Posterior vena cava (tissue), 2 donors: ENCODE data around the gene UIMC1. TPM values are rescaled to one million over a fixed set of nuclear protein-coding genes. Genes with fewer than 3 reads are reported as not detected.
"Not testable (repeated sequence)": the region's sequence is repeated elsewhere in the genome, so short reads cannot be mapped to it uniquely, and the experiment has no call there.

Experiments
- DNase-seq: peaks from one replicate; pipeline ENCODE4 v3.0.0-alpha.2; 2020; ENCODE audit warnings: low spot score
- intact Hi-C, 2 donors: fragments of 100-400 bp; cut with DNase I; formaldehyde crosslinking; loops; one replicate each; pipeline versions ENCODE4 v1.14.1 to v1.14.2; 2022 to 2023
- long read RNA-seq, 2 donors: library from polyadenylated mRNA; unstranded; transcript quantifications; one replicate each; pipeline ENCODE4 v2.0.0, GENCODE V29; 2020 to 2021
- total RNA-seq, 2 donors: library from RNA; stranded (reverse); fragmentation: NEBNext Ultra II Directional; extraction: Animal tissue kit (Norgen Biotek cat#: 25700); gene quantifications; one replicate each; pipeline ENCODE4 v1.2.1, GENCODE V29; 2021
- donor health status: DM: yes; HTN: yes; CAD: no.
- donor health status: DM: yes; HTN: yes; CAD: no.

UIMC1 gene
- total RNA-seq, result 10 to 100 TPM; 33.1 to 41.4 TPM
- long read RNA-seq, donor 1, partial matches to known transcripts, result 3 of 10 reads
- long read RNA-seq, donor 1, other reads (novel, unspliced or antisense), result 6 of 10 reads
- long read RNA-seq, donor 2, transcript UIMC1-212 (15 exons, 2,502 nt), result major isoform, 10 of 59 reads
- long read RNA-seq, donor 2, partial matches to known transcripts, result 5 of 59 reads
- long read RNA-seq, donor 2, other reads (novel, unspliced or antisense), result 43 of 59 reads

- intact Hi-C loops, result no loop called here
- DNase-seq, result peak; percentile 96
These were observed at the start of gene UIMC1 for GRCh38 chr5:177006265-177006972. TSS of gene UIMC1 (minus strand) at chr5:177006779. CDS start at chr5:176982615, 24,164 bp downstream.

GRCh38 chr5:177049285-177049684 lies 42.7 kb upstream of the UIMC1 start:
- peak; percentile 23 for DNase-seq
- intact Hi-C loops, result no loop called here

- intact Hi-C loops, result not testable (repeated sequence)
- DNase-seq, result peak; percentile 2
These were observed 42.0 kb upstream of the UIMC1 start for GRCh38 chr5:177048531-177048930.

GRCh38 chr5:177045631-177046030 lies 39.1 kb upstream of the UIMC1 start:
- intact Hi-C loops, result no loop called here
- peak; percentile 9 for DNase-seq

GRCh38 chr5:177044641-177045040 lies 38.1 kb upstream of the UIMC1 start:
- peak; percentile 2 for DNase-seq
- intact Hi-C loops, result no loop called here

- no peak for DNase-seq
- intact Hi-C loops, result no loop called here
These were observed 37.4 kb upstream of the UIMC1 start for GRCh38 chr5:177043958-177044357.

GRCh38 chr5:177043114-177043513 lies 36.5 kb upstream of the UIMC1 start:
- DNase-seq, result peak; percentile 44
- intact Hi-C loops, result no loop called here

- intact Hi-C loops, result no loop called here
- no peak for DNase-seq
These were observed 35.4 kb upstream of the UIMC1 start for GRCh38 chr5:177041936-177042335.

GRCh38 chr5:177040814-177041420 lies 34.3 kb upstream of the UIMC1 start:
- intact Hi-C loops, result no loop called here
- DNase-seq, result peak; percentile 10

- intact Hi-C loops, result no loop called here
- DNase-seq, result no peak
These were observed 30.3 kb upstream of the UIMC1 start for GRCh38 chr5:177036921-177037320.

- DNase-seq, result peak; percentile 53
- intact Hi-C loops, result no loop called here
These were observed 29.9 kb upstream of the UIMC1 start for GRCh38 chr5:177036443-177036842.

GRCh38 chr5:177035976-177036375 lies 29.4 kb upstream of the UIMC1 start:
- peak; percentile 20 for DNase-seq
- intact Hi-C loops, result no loop called here

- intact Hi-C loops, result no loop called here
- DNase-seq, result no peak
These were observed 22.9 kb upstream of the UIMC1 start for GRCh38 chr5:177029498-177029897.

- intact Hi-C loops, result no loop called here
- DNase-seq, result no peak
These were observed 21.1 kb upstream of the UIMC1 start for GRCh38 chr5:177027665-177028064.

- intact Hi-C loops, result no loop called here
- DNase-seq, result no peak
These were observed 18.6 kb upstream of the UIMC1 start for GRCh38 chr5:177025101-177025601.

GRCh38 chr5:177024559-177024958 lies 18.0 kb upstream of the UIMC1 start:
- intact Hi-C loops, result no loop called here
- no peak for DNase-seq

GRCh38 chr5:177023303-177023664 lies 16.7 kb upstream of the UIMC1 start:
- DNase-seq, result no peak
- intact Hi-C loops, result no loop called here

- peak; percentile 97 for DNase-seq
- intact Hi-C loops, result no loop called here
These were observed 16.1 kb upstream of the UIMC1 start, which contains the start of gene ZNF346 for GRCh38 chr5:177022386-177023302. TSS of gene ZNF346 (plus strand) at chr5:177022696. CDS start at chr5:177022739, 43 bp downstream.

GRCh38 chr5:177020033-177020432 lies 13.5 kb upstream of the UIMC1 start:
- no peak for DNase-seq
- intact Hi-C loops, result no loop called here
